ENCODE data around the gene SLC35F5.
"Not testable (repeated sequence)": the region's sequence is repeated elsewhere in the genome, so short reads cannot be mapped to it uniquely, and the experiment has no call there.

SLC35F5 gene

GRCh38 chr2:113692698-113693428 lies 63.6 kb downstream of the SLC35F5 start:
- DNase-seq, result no peak

GRCh38 chr2:113690871-113691270 lies 65.6 kb downstream of the SLC35F5 start:
- not testable (repeated sequence) for DNase-seq

GRCh38 chr2:113686537-113686936 lies 69.9 kb downstream of the SLC35F5 start:
- DNase-seq, result no peak

GRCh38 chr2:113685471-113685870 lies 71.0 kb downstream of the SLC35F5 start:
- no peak for DNase-seq

- no peak for DNase-seq
Measured at GRCh38 chr2:113679457-113679856, 77.0 kb downstream of the SLC35F5 start.

GRCh38 chr2:113677330-113677729 lies 79.1 kb downstream of the SLC35F5 start:
- no peak for DNase-seq

GRCh38 chr2:113676623-113677266 lies 79.7 kb downstream of the SLC35F5 start:
- DNase-seq, result no peak

GRCh38 chr2:113675875-113676274 lies 80.6 kb downstream of the SLC35F5 start:
- no peak for DNase-seq

GRCh38 chr2:113672326-113672932 lies 84.0 kb downstream of the SLC35F5 start:
- no peak for DNase-seq

GRCh38 chr2:113669013-113669412 lies 87.4 kb downstream of the SLC35F5 start:
- DNase-seq, result not testable (repeated sequence)

- not testable (repeated sequence) for DNase-seq
Measured at GRCh38 chr2:113664761-113665533, 91.5 kb downstream of the SLC35F5 start.

GRCh38 chr2:113663285-113664060 lies 93.0 kb downstream of the SLC35F5 start:
- not testable (repeated sequence) for DNase-seq
